ENCODE results near the gene COMT.
A peak's percentile ranks its signal among the peaks of the same experiment; 100 is the strongest.

The COMT gene

GRCh38 chr22:20014526-20015186 is 73.1 kb downstream of the COMT start:
- no peak for DNase-seq

GRCh38 chr22:20015187-20015625 is 73.6 kb downstream of the COMT start:
- DNase-seq: no peak

GRCh38 chr22:20015971-20016733 is 74.6 kb downstream of the COMT start:
- peak in 1 of 2 donors; percentile 18 for DNase-seq

- DNase-seq: peak; percentile 88 to 95
Measured at GRCh38 chr22:20016734-20017621, 75.4 kb downstream of the COMT start, which contains the start of gene ARVCF. ARVCF (minus strand) TSS chr22:20016823; CDS start chr22:19990794, 26,029 bp downstream.

GRCh38 chr22:20017622-20017958 is 76.0 kb downstream of the COMT start:
- DNase-seq: no peak

GRCh38 chr22:20018001-20018400 is 76.4 kb downstream of the COMT start:
- no peak for DNase-seq

Data from CD4-positive, alpha-beta T cell treated with Interferon alpha-2 for 1 hour (primary cell).